Lung (tissue), 12 donors: ENCODE data around the gene BLVRA. TPM values are rescaled to one million over a fixed set of nuclear protein-coding genes. Genes with fewer than 3 reads are reported as not detected.

Experiments used
- ATAC-seq: fragments of 200-7000 bp; cut with Tn5 transposase; one replicate; pipeline ENCODE4 v1.9.1; 2020; ENCODE audit warnings: moderate number of reproducible peaks; ENCODE audit not compliant: insufficient read depth, low FRiP score
- DNase-seq, 3 donors: peaks; one replicate each; pipeline ENCODE4 v3.0.0-alpha.2; 2013 to 2017
- H3K27ac ChIP-seq, 2 donors: one replicate each; pipeline ENCODE4 v1.5.1; 2013; ENCODE audit warnings: mild to moderate bottlenecking in 2 of 2, moderate library complexity in 2 of 2, control low read depth in 1 of 2, inconsistent platforms in 1 of 2, low read depth in 1 of 2, low read length in 1 of 2
- H3K27me3 ChIP-seq, 3 donors: one replicate each; pipeline ENCODE4 v1.5.1; 2013; ENCODE audit warnings: low read length in 2 of 3; ENCODE audit not compliant: control insufficient read depth in 3 of 3, insufficient read depth in 3 of 3
- H3K36me3 ChIP-seq, 4 donors: one replicate each; pipeline ENCODE4 v1.5.1; 2013; ENCODE audit warnings: low read length in 4 of 4, mild to moderate bottlenecking in 1 of 4, moderate library complexity in 1 of 4; ENCODE audit not compliant: control insufficient read depth in 4 of 4, insufficient read depth in 4 of 4
- H3K4me1 ChIP-seq, 5 donors: one replicate each; pipeline ENCODE4 v1.5.1; 2013; ENCODE audit warnings: low read length in 5 of 5, mild to moderate bottlenecking in 2 of 5, moderate library complexity in 1 of 5; ENCODE audit not compliant: control insufficient read depth in 5 of 5, insufficient read depth in 5 of 5
- H3K4me3 ChIP-seq: one replicate; pipeline ENCODE4 v1.5.1; 2013; ENCODE audit warnings: mild to moderate bottlenecking, control low read depth, moderate library complexity
- H3K9ac ChIP-seq, 2 donors: one replicate each; pipeline ENCODE4 v1.5.1; 2013; ENCODE audit warnings: low read length in 2 of 2, control low read depth in 1 of 2; ENCODE audit not compliant: insufficient read depth in 1 of 2
- H3K9me3 ChIP-seq, 4 donors: one replicate each; pipeline ENCODE4 v1.5.1; 2013; ENCODE audit warnings: low read length in 3 of 4, mild to moderate bottlenecking in 1 of 4, moderate library complexity in 1 of 4; ENCODE audit not compliant: control insufficient read depth in 4 of 4, insufficient read depth in 3 of 4
- WGBS, 2 donors: extraction: QIAGEN DNeasy Blood & Tissue Kit; methylation state at CpG; one replicate each; pipeline ENCODE4 v1.1.7; 2013; 5-methylcytosine and 5-hydroxymethylcytosine counted together
- polyA plus RNA-seq, 2 donors: library from polyadenylated mRNA; stranded (reverse); fragments of 200-250 nt; gene quantifications; one replicate each; pipeline ENCODE4 v1.2.1, GENCODE V29; 2013
- total RNA-seq, 2 donors: library from RNA; depleted of rRNA in 1 of 2; stranded (reverse); fragments of >200 nt in 1 of 2; gene quantifications; one replicate each; pipeline ENCODE4 v1.2.1, GENCODE V29; 2014 to 2021
- TF ChIP-seq, protein P1 (sequence below): IDR thresholded peaks from 2 replicates; pipeline ENCODE4 v1.5.1; 2012; ENCODE audit warnings: mild to moderate bottlenecking; ENCODE audit errors: control extremely low read depth, extremely low read depth
- donor health status: control.
- donor health status: control.
- donor health status: Bipolar disorder and iron deficiency.
- donor health status: healthy.
- donor health status: DM: yes; HTN: yes; CAD: no.

Gene BLVRA
- total and polyA plus RNA-seq, 4 donors: 25.9 to 143 (median 97.1) TPM

DNA sequence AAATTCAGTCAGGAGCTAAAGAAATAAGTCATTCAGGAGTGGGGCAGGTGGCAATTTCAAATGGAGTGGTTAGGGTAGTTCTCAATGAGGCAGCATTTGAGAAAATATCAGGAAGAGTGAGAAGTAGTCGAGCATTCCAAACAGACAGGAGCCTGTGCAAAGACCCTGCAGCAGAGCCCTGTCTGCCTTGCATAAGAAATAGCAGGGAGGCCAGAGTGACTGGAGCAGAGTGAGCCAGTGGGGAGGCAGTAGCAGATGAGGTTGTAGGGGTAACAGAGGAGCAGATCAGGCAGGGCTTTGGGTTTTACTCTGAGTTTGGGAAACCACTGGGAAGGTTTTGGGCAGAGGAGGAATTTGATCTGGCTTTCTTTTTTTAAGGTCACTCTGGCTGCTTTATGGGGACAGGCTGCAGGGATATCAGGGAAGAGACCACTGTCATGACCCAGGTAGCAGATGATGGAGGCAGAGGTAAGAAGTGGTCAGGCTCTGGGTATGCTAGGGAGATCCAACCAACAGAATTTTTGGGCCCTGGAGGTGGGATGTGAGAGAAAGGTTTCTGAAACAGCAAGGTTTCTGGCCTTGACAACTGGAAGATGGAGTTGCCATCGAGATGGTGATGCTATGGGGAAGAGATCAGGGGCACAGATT, 1.3 kb upstream of the BLVRA start:
- 82 to 90% methylated on average over 2 of the region's 2 CpGs for WGBS, 2 donors
- DNase-seq (no peak), ATAC-seq (no peak)
- H3K9ac ChIP-seq: peak overlapping the region in 1 of 2 donors; percentile 35
- H3K27me3 ChIP-seq: no peaks in the 10 kb centered on the region
- H3K36me3 ChIP-seq: no peaks in the 10 kb centered on the region
- H3K4me1 ChIP-seq: peaks cover 0 to 24% (median 1%) of the 10 kb centered on the region in 5 donors
- no peak overlapping the region for H3K4me3 ChIP-seq
- TF ChIP-seq, protein P1, sequence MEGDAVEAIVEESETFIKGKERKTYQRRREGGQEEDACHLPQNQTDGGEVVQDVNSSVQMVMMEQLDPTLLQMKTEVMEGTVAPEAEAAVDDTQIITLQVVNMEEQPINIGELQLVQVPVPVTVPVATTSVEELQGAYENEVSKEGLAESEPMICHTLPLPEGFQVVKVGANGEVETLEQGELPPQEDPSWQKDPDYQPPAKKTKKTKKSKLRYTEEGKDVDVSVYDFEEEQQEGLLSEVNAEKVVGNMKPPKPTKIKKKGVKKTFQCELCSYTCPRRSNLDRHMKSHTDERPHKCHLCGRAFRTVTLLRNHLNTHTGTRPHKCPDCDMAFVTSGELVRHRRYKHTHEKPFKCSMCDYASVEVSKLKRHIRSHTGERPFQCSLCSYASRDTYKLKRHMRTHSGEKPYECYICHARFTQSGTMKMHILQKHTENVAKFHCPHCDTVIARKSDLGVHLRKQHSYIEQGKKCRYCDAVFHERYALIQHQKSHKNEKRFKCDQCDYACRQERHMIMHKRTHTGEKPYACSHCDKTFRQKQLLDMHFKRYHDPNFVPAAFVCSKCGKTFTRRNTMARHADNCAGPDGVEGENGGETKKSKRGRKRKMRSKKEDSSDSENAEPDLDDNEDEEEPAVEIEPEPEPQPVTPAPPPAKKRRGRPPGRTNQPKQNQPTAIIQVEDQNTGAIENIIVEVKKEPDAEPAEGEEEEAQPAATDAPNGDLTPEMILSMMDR: no peak
- no peaks in the 10 kb centered on the region for H3K9me3 ChIP-seq
- peak overlapping the region in 1 of 2 donors; percentile 20 for H3K27ac ChIP-seq

DNA sequence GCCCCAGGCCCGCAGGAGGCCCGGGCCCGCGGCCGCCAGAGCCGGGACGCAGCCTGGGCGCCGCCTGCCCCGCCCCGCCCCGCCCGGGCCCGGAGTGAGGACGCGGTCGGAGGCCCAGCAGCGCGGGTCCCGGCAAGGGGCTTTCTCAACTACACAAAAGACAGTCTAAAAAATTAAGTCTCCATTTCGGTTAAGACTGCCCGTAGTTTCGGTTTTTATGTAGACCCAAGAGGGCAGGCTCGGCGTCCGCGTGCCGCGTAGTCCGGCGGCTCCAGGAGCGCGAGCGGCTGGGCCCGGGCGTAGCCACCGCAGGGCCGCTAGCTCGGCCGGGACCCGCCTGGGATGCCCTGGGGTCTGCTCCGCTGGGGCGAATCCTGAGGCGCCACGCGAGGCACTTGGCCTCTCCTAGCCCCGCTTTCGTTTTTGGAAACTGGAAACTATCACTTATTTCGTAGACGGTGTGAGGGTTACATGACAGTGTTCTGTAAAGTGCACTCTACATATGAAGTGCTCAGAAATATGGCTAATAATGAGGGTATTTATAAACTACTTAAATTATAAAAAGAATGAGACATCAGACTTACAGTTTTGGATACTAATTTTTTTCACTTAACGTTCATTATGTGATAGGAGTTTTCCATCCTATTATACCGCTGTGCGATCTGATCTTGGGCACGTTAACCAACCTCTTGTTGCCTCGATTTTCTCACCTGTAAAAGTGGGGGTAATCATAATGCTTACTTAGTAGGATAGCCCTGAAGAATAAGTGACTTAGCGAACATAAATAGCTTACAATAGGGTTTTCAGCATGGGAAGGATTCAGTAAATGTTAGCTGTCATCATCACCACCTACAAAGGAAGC, 573 bp downstream of the BLVRA start:
- peak overlapping the region in 1 of 2 donors; percentile 78 for H3K27ac ChIP-seq
- TF ChIP-seq, protein P1: no peak
- DNase-seq (peak; percentile 68 to 75 (median 69)), ATAC-seq (peak; percentile 81)
- H3K4me3 ChIP-seq: peak overlapping the region; percentile 72
- H3K27me3 ChIP-seq: no peaks in the 10 kb centered on the region
- WGBS, 2 donors: 4 to 6% methylated on average over 56 of the region's 56 CpGs
- no peaks in the 10 kb centered on the region for H3K36me3 ChIP-seq
- H3K9ac ChIP-seq: peak overlapping the region; percentile 59 to 90
- H3K9me3 ChIP-seq: no peaks in the 10 kb centered on the region
- peaks cover 0 to 24% (median 8%) of the 10 kb centered on the region in 5 donors for H3K4me1 ChIP-seq

- Histone ChIP-seq H3K4me3 (no peak overlapping the region), H3K9ac (no peak overlapping the region), H3K9me3 (no peaks in the 10 kb centered on the region), H3K36me3 (no peaks in the 10 kb centered on the region), H3K27me3 (no peaks in the 10 kb centered on the region), H3K27ac (no peak overlapping the region), H3K4me1 (peaks cover 0 to 24% (median 8%) of the 10 kb centered on the region in 5 donors)
- WGBS, 2 donors: 80 to 84% methylated on average over 5 of the region's 5 CpGs
- DNase-seq (no peak), ATAC-seq (no peak)
- TF ChIP-seq, protein P1: no peak
These were observed 2.4 kb downstream of the BLVRA start for GRCh38 chr7:43760861-43761260.
